ENCODE data around the gene PAQR6.

The PAQR6 gene

DNA sequence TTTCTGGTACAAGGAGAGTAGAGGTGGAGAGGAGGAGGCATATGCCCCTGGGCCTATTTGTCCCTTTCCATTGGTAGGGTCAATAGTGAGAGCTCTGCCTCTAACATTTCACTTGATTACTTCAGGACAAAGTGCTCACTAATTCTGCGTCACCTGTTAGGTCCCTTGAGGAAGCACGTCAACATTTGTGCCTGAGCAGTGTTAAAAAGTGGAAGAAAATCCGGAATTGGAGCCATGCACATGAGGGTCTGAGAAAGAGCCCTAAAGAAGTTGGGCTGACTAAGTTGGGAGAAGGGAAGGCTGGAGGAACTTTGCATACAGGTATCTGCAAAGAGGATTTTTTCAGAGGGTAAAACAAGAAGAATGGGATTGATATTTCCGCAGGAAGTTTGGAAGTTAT is 52.0 kb downstream of the PAQR6 start:
- no peak for DNase-seq (ENCODE audit: low spot score)

DNA sequence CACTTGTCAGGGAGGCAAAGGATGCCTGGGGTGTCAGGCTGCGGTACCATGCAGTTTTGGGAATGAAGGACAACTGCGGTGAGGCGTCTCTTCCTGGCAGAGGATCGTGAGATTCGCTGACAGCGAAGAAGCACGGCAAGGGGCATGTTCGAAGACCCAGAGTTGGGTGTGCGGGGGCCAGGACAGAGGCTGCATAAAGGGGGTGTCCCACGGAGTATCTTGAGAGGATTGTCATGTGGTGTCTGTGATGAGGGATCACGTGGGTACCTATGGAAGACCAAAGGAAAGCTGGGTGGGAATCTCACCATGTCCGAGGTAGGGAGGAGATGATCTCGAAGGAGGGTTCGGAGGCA is 53.6 kb downstream of the PAQR6 start:
- no peak for DNase-seq (ENCODE audit: low spot score)

DNA sequence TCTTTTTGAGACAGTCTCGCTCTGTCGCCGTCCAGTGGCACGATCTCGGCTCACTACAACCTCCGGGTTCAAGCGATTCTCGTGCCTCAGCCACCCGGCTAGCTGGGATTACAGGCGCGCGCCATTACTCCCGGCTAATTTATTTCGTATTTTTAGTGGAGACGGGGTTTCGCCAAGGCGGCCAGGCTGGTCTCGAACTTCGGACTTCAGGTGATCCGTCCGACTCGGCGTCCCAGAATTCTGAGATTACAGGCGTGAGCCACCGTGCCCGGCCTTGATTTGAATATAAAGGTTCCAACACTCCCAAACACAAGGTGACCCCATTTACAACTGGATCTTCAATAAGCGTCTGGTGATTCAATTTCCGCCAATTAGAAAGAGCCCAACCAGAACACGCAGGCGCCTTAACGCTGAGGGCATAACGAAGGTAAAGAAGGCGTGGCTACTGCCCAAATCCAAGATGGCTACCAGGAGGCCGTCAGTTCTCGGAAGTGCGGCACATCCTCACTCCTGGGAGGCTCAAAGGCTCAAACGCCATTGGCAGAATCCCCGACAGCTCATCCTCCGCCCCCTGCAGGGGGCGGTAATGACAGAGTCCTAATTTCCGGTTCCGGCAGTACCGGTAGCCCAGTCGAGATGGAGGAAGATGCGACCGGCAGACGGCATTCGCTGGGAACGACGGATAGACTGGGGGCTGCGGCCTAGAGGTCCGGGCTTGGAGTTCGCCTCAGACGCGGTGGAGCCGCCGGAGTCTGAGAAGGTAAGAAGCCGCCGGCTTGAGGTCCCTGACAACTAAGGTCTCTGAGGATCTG is 54.2 kb downstream of the PAQR6 start, which contains the start of gene SLC25A44:
SLC25A44 (plus strand) TSS at position 617 of the 812 bp plus-strand sequence. CDS start 5,744 bp downstream, outside the sequence.
- peak; percentile 99 for DNase-seq (ENCODE audit: low spot score)
